Left ventricle myocardium superior (tissue), 1 donor: Measurements from ENCODE around the gene EFHC2. TPM values are rescaled to one million over a fixed set of nuclear protein-coding genes. Genes with fewer than 3 reads are reported as not detected.
"Not testable (repeated sequence)": the region's sequence is repeated elsewhere in the genome, so short reads cannot be mapped to it uniquely, and the experiment has no call there.

Experiments
- ATAC-seq: fragments of 200-7000 bp; cut with Tn5 transposase; one replicate; pipeline ENCODE4 v1.9.1; 2020; ENCODE audit warnings: mild to moderate bottlenecking, moderate library complexity
- DNase-seq: peaks from one replicate; pipeline ENCODE4 v3.0.0-alpha.2; 2020
- intact Hi-C: fragments of 100-400 bp; cut with micrococcal nuclease; formaldehyde crosslinking; loops from one replicate; pipeline ENCODE4 v1.11.0; 2022
- total RNA-seq: library from RNA; stranded (reverse); fragmentation: NEBNext Ultra II Directional; extraction: Animal tissue kit (Norgen Biotek cat#: 25700); gene quantifications from one replicate; pipeline ENCODE4 v1.2.1, GENCODE V29; 2021
- donor health status: DM: no; HTN: yes; CAD: no; lungs with severe emphysema.

Gene EFHC2
- total RNA-seq, 1 donor from 2014 or later: 14.6 TPM

DNA sequence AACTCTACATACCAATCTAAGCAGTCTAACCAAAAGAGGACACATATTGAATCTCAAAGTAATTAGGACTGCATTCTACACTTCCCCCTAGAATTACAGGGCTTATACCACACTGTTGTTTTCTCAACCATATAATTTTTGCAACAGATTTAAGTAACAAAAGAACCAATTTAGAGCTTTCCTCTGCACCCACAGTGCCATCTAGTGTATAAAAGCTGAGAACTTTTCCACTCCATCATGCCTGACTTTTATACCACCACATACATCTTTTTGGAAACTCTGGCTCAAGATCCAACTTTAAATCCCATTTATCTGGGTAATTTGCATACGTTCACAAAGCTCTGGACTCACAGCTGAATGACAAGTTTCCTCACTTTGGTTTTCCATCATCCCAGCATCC, 99.5 kb downstream of the EFHC2 start:
- ATAC-seq (no peak), DNase-seq (no peak)
- intact Hi-C loops: no loop called here

DNA sequence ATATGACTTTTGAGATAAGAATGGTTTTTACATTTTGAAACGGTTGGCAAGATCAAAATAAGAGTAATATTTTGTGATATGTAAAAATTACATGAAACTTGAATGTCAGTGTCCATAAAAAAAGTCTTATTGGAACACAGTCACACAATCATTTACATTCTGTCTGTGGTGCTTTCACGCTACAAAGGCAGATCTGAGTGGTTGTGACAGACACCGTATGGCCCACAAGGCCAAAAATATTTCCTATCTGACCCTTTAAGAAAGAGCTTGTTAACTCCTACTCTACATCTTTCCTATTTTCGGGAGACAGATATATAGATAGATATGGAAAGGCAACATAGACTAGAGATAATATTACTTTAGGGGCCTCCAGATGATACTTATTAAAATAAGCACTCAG, 101.9 kb downstream of the EFHC2 start:
- DNase-seq: no peak
- no peak for ATAC-seq
- intact Hi-C loops: no loop called here

DNA sequence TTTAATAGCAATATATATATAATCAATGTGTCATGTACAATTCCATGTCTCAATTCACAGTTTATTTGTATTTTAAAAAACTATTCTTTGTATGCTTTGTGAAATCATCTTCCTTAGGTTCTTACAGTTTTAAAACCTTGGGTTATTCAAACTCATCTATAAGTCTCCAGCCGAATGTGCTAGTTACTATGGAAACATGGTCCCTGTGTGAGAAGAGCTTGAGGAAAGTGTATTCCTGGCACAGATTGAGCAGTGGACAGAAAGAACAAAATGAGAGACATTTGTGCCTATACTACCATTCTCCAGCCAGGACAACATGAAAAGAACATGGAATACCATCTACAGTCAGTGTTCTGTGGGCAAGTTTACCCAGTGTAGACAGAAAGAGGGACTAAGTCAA, 103.4 kb downstream of the EFHC2 start:
- intact Hi-C loops: no loop called here
- no peak for ATAC-seq
- no peak for DNase-seq

DNA sequence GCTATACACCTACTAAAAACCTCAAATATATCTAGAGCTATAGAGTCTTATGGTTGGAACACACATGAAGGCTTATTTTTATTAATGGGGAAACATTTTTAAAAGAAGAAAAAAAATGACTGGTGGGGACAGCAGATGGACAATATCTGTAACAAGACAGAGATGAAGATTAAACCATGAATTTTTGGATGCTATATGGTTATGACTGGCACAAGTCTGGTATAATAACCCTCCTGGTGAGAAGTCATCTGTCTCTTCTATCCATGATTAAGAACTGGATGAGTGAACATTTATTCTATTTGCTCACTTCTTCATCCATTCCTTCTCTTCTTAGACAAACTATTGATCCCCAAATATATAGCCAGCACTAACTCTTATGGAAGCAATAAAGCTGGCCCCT, 104.4 kb downstream of the EFHC2 start:
- intact Hi-C loops: no loop called here
- ATAC-seq: no peak
- no peak for DNase-seq

DNA sequence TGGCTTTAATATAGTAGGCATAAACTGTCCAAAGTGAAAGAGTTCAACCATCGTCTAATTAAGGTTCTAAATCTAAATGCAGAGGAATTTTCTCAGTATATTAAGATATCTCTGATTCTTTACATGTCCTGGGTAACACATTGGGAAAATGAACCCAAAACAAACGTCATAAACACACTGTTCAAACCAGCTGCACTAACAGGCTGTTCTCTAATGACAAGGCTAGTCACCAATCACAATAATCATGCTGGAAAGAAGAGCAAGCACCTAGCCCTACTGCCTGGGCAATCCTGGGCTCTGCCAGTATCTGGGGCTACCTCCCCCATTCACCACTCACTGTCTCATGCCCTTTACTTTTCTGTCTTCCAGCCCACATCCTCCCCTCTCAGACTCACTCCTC, 107.9 kb downstream of the EFHC2 start:
- intact Hi-C loops: no loop called here
- ATAC-seq: no peak
- DNase-seq: no peak

DNA sequence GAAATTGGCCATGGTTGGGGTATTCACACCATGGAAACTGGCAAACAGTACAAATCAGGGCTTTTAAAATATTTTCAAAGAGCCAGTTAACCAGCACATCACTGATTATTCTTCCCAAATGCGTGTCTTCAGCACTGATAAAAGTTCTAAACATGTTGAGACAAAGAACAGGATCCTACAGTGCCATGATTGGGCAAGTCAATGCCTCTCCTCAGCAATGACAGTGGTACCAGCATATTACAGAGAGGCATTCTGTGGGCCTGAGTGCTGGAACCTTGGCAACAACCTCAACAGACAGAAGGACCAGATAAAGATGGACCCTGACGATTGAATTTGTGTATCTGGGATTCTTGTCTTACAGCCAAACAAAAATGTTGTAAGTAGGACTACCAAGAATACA, 108.9 kb downstream of the EFHC2 start:
- ATAC-seq (no peak), DNase-seq (no peak)
- intact Hi-C loops: no loop called here

DNA sequence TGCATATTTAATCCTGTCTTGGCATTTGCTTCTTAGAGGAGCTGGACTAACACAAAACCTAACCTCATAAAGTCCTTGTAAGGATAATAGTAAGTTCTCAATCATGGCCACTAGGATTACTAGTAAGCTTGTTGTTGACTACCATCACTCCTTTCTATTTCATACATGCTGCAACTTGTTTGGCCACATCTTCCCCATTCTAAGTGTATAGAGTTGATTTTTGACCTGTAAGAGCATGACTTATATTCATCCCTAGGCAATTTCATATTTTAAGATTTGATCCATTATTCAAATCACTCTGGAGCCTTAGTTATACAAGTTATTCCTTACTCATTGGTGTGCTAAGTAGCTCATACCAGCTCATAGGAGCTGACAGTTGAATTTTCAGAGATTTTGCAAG, 109.4 kb downstream of the EFHC2 start:
- DNase-seq: no peak
- no peak for ATAC-seq
- intact Hi-C loops: no loop called here

DNA sequence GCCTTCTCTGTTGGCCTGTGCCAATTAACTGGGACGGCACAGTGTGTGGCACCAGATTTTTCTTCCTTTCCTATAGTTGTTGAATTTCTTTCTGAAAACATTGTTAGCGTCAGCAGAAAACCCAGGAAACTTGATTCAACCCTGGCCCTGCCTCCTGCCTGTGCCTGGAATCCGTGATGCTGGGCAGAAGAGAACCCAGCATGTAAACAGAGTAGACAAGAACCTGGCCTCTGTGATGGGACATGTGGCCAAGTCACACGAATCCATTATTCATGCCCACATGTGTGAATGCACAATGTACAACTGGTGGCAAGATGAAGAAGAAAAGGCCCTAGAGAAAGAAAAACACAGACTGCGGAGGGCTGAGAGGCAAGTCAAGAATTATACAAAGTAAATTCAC, 111.4 kb downstream of the EFHC2 start:
- DNase-seq (no peak), ATAC-seq (no peak)
- intact Hi-C loops: no loop called here

DNA sequence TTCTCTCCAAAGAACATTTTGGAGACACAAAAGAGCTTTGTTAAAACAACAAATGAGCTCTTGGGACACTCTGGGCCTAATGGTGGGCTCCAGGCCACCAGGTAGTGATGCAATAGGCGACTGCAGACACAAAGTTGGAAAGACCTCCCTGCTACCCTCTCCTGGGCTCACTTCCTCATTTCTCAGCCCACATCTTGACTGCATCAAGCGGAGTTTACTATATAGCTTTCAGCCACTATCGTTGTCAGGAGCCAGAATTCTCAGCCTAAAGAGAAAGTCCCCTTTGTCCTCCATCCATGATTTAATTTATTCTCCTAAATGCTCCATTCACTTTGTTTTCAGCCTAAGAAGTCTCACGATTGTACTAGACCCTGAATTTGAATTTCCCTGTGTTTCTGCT, 114.9 kb downstream of the EFHC2 start:
- no peak for ATAC-seq
- intact Hi-C loops: no loop called here
- no peak for DNase-seq

DNA sequence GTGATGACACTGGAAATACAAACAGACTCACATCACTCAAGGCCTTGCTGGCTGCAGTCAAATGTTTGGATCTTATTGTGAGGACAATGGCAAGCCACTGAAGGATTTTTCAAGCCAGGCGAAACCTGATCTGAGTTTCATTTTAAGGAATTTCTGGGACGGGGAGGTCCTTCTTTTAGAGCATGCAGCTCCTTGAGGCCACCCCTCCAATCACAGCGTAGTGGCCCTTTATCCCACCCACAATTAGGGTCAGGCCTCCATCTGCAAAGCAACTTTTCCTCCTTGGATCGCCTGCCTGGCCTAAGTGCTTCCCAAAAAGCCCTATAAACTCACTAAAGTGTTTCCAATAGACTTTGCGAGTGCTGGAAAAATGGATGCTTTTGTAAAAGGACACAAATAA, 115.5 kb downstream of the EFHC2 start:
- ATAC-seq (no peak), DNase-seq (no peak)
- intact Hi-C loops: no loop called here

DNA sequence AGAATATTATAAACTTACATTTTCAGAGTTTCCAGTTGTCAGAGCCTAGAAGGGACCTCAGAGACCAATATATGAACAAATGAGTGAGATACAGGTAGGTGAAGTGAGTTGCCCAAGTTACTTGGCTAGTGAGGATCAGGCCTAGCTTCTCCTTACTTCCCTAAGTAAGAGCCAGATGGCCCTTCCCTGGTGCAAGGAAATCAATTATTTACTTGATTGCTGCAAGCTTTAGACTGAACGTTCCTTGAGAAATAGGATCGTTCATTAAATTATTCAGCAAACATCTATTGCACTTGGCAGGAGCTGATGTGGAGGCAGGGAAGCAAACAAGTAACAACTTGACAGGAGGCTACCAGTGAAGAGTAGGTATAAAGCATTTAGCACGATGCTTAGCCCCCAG, 117.8 kb downstream of the EFHC2 start:
- DNase-seq (no peak), ATAC-seq (no peak)
- intact Hi-C loops: no loop called here

DNA sequence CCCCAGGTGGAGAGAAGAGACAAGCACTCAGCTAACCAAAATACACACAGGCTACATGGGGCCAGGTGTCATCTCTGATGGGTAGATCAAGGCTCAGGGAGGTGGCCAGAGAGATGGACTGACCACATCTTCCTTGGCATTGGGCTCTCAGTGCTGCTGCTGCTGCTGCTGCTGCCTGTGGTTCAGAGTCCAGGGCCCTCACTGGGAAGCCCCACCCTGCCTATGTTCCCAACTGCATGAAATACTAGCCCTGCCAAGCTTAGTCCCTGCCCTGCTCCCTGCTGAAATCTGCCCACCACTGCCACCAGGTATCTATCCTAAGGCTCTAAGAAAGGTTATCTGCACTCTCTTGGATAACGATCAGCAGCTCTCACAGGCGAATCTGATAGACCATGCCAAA, 118.7 kb downstream of the EFHC2 start:
- no peak for DNase-seq
- intact Hi-C loops: no loop called here
- no peak for ATAC-seq

DNA sequence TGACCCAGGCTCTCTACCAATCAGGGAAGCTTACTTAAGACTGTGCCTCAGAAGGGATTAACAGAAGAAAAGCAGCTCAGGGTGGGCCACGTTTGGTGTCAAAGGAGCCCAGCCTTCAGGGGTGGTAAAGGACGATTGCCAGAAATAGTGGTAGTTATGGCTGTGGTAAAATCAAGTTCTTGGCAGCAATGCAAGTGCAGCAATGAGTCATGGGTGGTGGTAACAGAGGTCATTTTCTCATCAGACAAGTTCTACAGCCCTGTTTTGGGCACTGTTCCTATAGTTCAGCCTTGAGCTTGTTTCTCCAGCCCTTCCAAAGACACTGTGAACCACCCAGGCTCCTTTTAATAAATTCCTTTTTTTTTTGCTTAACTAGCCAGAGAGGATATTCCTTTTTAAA, 120.3 kb downstream of the EFHC2 start:
- ATAC-seq (no peak), DNase-seq (no peak)

DNA sequence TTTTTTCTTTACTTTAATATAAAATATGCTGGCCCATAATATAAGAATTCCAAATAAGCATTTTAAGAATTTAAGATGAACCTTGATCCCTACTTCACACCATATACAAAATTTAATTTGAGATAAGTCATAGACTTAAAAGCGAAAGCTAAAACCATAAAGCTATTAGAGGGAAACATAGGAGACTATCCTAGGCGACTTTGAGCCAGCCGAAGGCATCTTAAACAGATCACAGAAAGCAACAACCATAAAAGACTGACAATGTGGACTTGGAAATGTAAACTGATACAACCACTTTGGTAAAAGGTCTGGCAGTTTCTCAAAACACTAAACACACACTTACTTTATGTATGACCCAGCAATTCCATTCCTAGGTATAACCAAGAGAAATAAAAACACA, 125.0 kb downstream of the EFHC2 start:
- no peak for ATAC-seq
- intact Hi-C loops: no loop called here
- no peak for DNase-seq

More for the DNA sequence above, 120.3 kb downstream of the EFHC2 start:
- intact Hi-C loops: no loop called here

DNA sequence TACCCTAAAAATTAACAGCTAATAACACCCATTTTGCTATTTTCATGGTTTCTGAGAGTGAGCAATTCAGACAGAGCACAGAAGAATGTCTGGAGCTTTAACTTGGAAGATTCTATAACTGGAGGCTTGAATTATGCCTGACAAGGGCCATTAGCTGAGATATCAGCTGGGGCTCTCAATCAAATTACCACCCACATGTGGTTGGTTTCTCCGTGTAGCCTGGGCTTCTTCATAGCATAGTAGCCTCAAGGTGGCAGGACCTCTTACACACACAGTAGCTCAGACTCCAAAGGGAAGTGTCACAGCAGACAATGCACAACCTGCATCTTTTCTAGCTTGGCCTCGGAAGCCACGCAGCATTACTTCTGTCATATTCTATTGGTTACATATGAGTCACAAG, 127.3 kb downstream of the EFHC2 start:
- no peak for DNase-seq
- intact Hi-C loops: no loop called here
- no peak for ATAC-seq

DNA sequence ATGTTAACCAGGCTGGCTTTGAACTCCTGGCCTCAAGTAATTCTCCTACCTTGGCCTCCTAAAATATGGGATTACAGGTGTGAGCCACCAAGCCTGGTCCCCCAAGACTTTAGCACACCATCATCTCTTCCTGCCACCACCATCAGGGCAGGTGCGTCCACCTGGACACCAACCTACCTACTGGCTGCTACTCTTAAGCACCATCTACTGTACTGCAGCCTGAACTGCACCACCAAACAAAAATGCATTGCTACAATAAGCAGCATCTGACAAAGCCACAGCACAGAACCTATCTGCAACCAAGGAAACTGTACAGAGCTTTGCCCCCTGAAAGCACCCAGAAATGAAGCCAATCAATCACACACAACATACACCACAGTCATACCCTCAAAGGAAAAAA, 139.7 kb downstream of the EFHC2 start:
- no peak for ATAC-seq
- no peak for DNase-seq
- intact Hi-C loops: no loop called here

DNA sequence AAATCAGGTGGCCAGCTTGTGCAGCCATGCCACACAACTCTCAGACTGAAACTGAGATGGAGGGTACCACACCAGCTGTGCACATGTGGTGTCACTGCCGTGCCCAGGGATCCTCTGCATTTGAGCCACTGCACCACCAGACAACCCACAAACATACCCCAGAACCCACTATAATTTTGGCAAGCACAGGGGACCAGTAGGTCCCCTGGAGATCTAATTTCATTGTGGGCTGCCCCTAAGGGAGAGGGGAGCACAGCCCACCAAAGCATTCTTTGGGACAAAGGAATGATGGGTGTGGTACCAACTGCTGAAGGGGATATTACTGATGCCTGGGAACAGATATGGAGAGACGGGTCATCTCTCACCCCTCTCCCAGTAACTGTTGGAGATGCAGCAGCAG, 140.9 kb downstream of the EFHC2 start:
- DNase-seq: no peak
- no peak for ATAC-seq
- intact Hi-C loops: no loop called here

DNA sequence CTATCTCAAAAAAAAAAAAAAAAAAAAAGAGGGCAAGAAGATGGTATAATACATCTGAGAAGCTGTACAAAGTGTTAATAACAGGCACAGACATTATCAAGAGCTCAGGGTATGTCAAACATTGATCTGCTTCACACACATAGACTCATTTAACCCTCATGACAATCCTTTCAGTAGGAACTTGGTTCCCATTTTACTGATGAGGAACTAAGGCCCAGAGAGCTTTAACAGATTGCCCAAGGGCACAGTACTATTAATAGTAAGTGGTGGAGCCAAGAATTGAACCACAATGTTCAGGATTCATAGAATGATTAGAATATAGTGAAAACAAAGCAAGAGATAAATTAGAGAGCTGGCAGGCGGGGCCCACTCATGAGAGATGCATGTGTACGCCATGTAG, 154.4 kb downstream of the EFHC2 start:
- no peak for ATAC-seq
- DNase-seq: no peak
- intact Hi-C loops: no loop called here

DNA sequence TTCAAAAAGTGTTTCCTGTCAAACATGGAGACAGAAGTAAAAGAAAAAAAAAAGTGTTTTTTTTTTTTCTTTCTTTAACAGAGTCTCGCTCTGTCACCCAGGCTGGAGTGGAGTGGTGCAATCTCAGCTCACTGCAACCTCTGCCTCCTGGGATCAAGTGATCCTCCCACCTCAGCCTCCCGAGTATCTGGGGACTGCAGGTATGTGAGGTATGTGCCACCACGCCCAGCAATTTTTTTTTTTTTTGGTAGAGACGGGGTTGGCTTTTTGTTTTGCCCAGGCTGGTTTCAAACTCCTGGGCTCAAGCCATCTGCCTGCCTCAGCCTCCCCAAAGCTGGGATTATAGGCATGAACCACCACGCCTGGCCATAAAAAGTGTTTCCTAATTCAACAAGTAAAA, 155.6 kb downstream of the EFHC2 start:
- not testable (repeated sequence) for ATAC-seq, DNase-seq

DNA sequence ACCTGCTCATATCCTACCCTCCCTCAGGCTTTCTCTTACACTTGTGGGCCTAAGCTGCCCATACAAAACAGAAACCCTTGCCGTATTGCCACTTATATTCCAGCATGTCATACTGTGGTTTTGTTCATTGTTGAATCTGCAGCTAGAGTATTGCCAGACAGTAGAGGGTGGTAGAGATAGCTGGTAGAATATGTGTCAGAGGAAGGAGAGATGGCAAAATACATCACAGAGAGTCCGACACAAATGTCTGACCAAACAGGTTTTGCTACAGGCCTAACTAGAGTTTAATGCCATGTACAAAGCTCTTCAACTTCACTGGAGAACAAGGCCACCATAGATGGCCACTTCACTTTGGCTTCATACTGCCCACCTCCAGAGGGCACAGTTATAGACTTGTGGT, 160.1 kb downstream of the EFHC2 start:
- ATAC-seq (no peak), DNase-seq (no peak)
- intact Hi-C loops: no loop called here

More for the DNA sequence above, 155.6 kb downstream of the EFHC2 start:
- intact Hi-C loops: not testable (repeated sequence)

DNA sequence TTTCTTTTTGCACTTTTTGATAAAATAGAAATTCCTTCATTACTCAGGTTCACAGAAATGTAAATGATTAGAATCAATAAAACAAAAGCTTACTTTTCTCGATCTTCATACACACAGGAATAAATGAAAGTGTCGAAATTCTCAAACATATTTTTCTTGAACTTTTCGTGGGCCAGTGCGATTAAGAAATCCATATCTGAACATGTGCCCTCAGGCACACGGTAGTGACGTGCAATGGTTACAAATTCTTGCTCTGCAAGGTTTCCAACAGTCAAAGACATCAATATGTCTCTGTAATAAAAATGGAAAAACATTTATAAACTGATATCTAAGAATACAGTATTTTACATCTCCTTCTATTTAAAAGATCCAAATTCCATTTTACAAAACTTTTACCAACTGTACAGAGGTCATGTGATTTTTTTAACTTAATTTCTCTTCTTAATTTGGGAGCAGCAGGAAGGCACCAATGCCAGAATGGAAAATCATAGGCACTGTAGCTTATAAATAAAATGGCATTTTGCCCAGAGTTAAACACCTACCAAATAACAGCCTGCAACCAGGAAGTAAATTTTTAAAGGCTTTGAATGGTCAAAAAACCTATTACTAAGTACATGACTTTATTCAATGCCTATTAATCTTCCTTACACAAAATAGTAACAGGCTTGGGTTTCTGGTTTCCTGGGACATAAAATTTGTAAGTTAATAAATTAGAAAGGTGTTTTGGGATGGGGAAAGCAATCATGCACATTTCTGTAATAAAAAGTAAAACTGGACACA, 165.0 kb downstream of the EFHC2 start:
- intact Hi-C loops: no loop called here
- DNase-seq (no peak), ATAC-seq (no peak)

DNA sequence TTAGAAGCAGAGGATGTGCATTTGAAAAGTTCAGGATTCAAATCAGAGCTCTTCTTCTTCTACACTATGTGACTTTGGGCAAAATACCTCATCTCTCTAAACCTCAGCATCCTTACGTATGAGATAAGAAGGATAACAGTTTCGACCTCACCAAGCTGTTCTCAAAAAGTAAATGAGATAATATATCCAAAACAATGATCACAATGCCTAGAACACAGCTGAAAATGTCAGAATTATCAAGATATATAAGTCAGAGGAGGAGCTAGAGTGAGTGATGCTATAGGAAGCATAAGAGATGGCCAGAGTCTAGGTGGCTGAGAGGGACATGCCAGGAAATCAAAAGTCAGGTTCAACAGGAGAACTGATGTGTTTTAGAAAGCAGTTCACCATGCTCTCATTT, 168.0 kb downstream of the EFHC2 start:
- DNase-seq (no peak), ATAC-seq (no peak)
- intact Hi-C loops: no loop called here
